Erythroblast (primary cell): ENCODE results near the gene CREB5.

Source experiments
- GATA1 ChIP-seq: IDR thresholded peaks from 2 replicates; pipeline ENCODE4 v1.6.1; 2011; ENCODE audit warnings: low read depth, mild to moderate bottlenecking, control low read depth, low read length, moderate library complexity
- POLR2A ChIP-seq: IDR thresholded peaks from 2 replicates; pipeline ENCODE4 v1.6.1; 2011; ENCODE audit warnings: mild to moderate bottlenecking, low read length

GRCh38 chr7:28558236-28558635, 145.9 kb downstream of the CREB5 start:
- no peak for TF ChIP-seq POLR2A
- TF ChIP-seq GATA1, result no peak
